LNCAP (cell line): ENCODE data around the gene PITPNB.

Source experiments
- TF ChIP-seq, protein P1 (sequence below): fragments of 450-650 bp; IDR thresholded peaks from 2 replicates; pipeline ENCODE4 v1.5.1; 2017; ENCODE audit warnings: mild to moderate bottlenecking

PITPNB gene

DNA sequence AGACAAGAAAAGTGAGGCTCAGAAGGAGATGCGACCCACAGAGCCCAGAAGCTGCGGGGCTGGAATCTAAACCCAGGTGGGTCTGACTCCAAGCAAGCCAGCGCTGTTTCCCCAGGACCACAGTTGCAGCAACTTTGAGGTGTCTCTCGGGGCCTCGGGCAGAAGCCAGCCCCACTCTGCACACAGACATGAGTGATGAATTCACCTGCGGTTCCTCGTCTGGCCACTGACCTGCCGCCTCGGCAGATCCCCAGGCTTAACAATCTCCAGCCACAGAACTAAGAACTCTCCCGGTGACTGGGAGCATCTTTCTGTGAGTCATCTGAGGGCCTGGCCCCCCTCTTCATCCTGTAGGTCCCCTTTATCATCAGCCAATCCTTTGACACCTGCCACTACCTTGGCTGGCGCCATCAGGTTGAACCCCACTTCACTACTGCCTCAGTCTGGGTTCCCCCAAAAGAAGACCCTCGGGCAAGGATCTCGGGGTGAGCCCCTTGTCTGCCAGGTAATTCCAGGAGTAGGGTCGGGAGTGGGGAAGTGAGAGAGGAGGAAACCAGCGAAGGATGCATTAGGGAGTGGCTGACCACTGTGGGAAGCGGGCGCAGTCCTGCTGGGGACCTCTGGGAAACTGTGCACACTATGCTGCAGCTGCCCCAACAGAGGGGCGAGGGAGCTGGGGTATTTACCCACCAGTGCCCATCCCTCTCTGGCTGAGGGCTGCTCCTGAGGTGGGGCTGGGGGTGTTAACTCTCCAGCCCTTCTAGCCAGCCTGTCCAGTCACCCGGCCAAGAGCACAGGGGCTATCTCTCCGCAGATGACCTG, 84.5 kb downstream of the PITPNB start:
- TF ChIP-seq, protein P1, sequence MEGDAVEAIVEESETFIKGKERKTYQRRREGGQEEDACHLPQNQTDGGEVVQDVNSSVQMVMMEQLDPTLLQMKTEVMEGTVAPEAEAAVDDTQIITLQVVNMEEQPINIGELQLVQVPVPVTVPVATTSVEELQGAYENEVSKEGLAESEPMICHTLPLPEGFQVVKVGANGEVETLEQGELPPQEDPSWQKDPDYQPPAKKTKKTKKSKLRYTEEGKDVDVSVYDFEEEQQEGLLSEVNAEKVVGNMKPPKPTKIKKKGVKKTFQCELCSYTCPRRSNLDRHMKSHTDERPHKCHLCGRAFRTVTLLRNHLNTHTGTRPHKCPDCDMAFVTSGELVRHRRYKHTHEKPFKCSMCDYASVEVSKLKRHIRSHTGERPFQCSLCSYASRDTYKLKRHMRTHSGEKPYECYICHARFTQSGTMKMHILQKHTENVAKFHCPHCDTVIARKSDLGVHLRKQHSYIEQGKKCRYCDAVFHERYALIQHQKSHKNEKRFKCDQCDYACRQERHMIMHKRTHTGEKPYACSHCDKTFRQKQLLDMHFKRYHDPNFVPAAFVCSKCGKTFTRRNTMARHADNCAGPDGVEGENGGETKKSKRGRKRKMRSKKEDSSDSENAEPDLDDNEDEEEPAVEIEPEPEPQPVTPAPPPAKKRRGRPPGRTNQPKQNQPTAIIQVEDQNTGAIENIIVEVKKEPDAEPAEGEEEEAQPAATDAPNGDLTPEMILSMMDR, result no peak

- TF ChIP-seq, protein P1, result no peak
Measured at GRCh38 chr22:27833803-27834202, 85.3 kb downstream of the PITPNB start.

DNA sequence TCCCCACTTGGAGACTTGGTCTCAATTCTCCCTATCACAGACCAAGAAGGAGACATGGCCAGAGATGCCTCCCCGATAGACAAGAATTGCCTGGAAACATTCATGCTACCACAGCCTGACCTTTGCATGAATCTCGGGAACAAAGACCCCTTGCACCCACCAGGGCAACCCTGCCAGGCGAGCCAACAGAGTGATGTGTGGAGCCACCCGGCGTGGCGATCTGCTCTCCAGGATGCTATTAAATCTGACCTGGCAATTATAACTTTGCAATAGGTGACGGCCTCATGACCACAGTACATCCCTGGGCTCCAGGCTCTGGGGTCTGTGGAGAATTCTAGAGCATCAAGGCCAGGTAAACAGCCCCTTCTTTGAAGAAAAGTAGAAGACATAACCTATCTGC, 86.5 kb downstream of the PITPNB start:
- TF ChIP-seq, protein P1, result no peak

GRCh38 chr22:27829620-27830019, 89.4 kb downstream of the PITPNB start:
- TF ChIP-seq, protein P1, result no peak

DNA sequence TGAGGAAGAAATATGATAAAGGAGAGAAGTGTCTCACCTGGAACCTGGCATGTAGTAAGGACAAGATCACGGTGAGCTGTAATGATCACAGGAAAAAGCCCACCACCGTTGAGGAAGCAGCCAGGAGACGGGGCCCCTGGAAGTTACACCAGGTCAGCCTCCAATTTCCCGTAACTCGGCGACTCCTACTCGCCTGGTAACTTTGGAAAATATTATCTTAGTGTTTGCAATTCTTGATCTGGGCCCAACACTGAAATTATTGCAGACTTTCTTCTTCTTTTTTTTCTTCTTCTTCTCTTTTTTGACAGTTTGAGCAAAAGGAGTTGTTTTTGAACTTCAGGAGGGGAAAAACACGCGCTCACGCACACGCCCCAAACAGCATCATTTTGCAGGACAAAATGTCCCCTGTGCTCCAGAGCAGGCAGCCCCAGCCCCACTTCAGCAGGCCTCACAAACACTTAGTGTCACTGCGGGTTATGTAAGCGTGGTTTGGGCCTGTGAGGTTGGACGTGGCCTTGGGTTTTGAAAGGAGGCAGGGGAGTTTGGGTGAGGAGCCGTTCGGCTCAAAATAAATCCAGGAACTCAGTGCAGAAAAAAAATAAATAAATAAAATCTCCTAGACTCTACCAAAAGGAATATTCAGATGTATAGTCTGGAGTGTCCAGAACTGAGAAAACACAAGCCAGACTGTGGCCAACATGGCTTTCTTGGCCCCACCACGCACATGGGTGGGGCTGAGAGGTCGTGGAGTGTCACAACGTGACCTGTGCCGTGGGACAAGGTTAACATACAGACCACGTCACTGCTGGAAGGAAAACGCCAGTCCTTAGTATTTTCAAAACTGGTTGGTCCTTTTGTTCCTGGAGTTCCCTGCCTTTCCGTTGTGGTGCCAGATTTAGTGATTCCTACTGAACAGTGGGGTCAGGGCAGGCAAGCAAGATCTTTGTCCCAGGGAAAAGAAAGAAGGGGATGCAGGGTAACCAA, 91.2 kb downstream of the PITPNB start:
- TF ChIP-seq, protein P1, result no peak

- TF ChIP-seq, protein P1, result peak; percentile 27; the same call in 1 of the 2 replicates
Measured at GRCh38 chr22:27825174-27825573, 93.9 kb downstream of the PITPNB start.

GRCh38 chr22:27823221-27823620, 95.8 kb downstream of the PITPNB start:
- TF ChIP-seq, protein P1, result no peak
